Sigmoid colon (tissue), 7 donors: ENCODE data around the gene ARPC5. TPM values are rescaled to one million over a fixed set of nuclear protein-coding genes. Genes with fewer than 3 reads are reported as not detected.
A peak's percentile ranks its signal among the peaks of the same experiment; 100 is the strongest.

Experiments used
- DNase-seq: peaks from one replicate; pipeline ENCODE4 v3.0.0-alpha.2; 2019
- H3K27ac ChIP-seq, 4 donors: fragments of 200-600 bp; sonication (generic); one replicate each; pipeline ENCODE4 v1.5.1; 2016 to 2019; ENCODE audit warnings: mild to moderate bottlenecking in 1 of 4
- H3K27me3 ChIP-seq, 3 donors: fragments of 200-600 bp; sonication (generic); one replicate each; pipeline ENCODE4 v1.5.1; 2019; ENCODE audit warnings: mild to moderate bottlenecking in 1 of 3
- H3K36me3 ChIP-seq, 4 donors: fragments of 200-600 bp; sonication (generic); one replicate each; pipeline ENCODE4 v1.5.1; 2016 to 2019
- H3K4me1 ChIP-seq, 4 donors: fragments of 200-600 bp; sonication (generic); one replicate each; pipeline ENCODE4 v1.5.1; 2017 to 2019
- H3K4me3 ChIP-seq, 4 donors: fragments of 200-600 bp; sonication (generic); one replicate each; pipeline ENCODE4 v1.5.1; 2017 to 2019; ENCODE audit warnings: mild to moderate bottlenecking in 2 of 4, moderate library complexity in 1 of 4
- H3K9me3 ChIP-seq, 4 donors: fragments of 200-600 bp in 3 of 4; sonication (generic) in 3 of 4; one replicate each; pipeline versions ENCODE4 v1.5.1 to v1.6.1; 2013 to 2019
- CTCF ChIP-seq, 4 experiments: fragments of 450-650 bp in 3 of 4; fragments of 200-600 bp in 1 of 4; IDR thresholded peaks; one replicate each; pipeline ENCODE4 v1.5.1; 2016 to 2019; ENCODE audit warnings: antibody characterized with exemption in 4 of 4, mild to moderate bottlenecking in 3 of 4, moderate library complexity in 2 of 4
- EP300 ChIP-seq, 4 donors: sonication (generic); formaldehyde crosslinking; IDR thresholded peaks; one replicate each; pipeline ENCODE4 v1.6.1; 2017; ENCODE audit warnings: antibody characterized with exemption in 4 of 4
- POLR2A ChIP-seq, 2 donors: fragments of 450-650 bp; IDR thresholded peaks; one replicate each; pipeline ENCODE4 v1.6.1; 2016; ENCODE audit warnings: antibody characterized with exemption in 2 of 2, mild to moderate bottlenecking in 2 of 2, moderate library complexity in 2 of 2
- POLR2AphosphoS5 ChIP-seq, 4 donors: sonication (generic); formaldehyde crosslinking; IDR thresholded peaks; one replicate each; pipeline ENCODE4 v1.6.1; 2017; ENCODE audit warnings: antibody characterized with exemption in 4 of 4
- WGBS, 2 donors: extraction: QIAGEN DNeasy Blood & Tissue Kit; methylation state at CpG; one replicate each; pipeline ENCODE4 v1.1.7; 2013; 5-methylcytosine and 5-hydroxymethylcytosine counted together
- intact Hi-C: fragments of 100-400 bp; cut with DNase I; formaldehyde crosslinking; loops from one replicate; pipeline ENCODE4 v1.15.1; 2023
- polyA plus RNA-seq, 3 donors: library from polyadenylated mRNA; stranded (reverse); fragments of 200-250 nt; gene quantifications; one replicate each; pipeline ENCODE4 v1.2.3, GENCODE V29; 2013
- total RNA-seq, 4 donors: library from RNA; depleted of rRNA; stranded (reverse); fragments of >200 nt; gene quantifications; one replicate each; pipeline ENCODE4 v1.1.0, GENCODE V29; 2016
- donor health status: healthy with polysubstance abuse.
- donor health status: Bipolar disorder and iron deficiency.
- donor health status: healthy.

The ARPC5 gene
- total and polyA plus RNA-seq, 7 donors = 57.3 to 278 (median 95.6) TPM

DNA sequence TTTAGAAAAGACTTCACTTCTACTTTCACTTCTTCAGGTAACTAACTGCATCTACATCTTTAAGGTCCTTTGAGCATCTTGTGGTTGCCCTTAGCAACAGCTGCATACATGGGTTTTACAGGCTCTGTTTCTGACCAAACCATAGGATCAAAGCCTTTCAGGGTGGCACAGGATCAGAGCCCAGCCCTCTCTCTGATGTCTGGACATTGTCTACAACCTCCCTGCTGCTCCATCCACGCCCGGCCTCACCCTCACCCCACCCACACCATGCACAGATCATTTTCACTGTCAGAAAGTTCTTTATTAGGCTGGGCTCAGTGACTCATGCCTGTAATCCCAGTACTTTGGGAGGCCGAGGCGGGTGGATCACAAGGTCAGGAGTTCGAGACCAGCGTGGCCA lies 50.5 kb downstream of the ARPC5 start:
- Histone ChIP-seq H3K36me3 (no peaks in the 10 kb centered on the region), H3K4me1 (peaks cover 0 to 26% (median 17%) of the 10 kb centered on the region in 4 donors), H3K4me3 (no peak overlapping the region), H3K27me3 (no peaks in the 10 kb centered on the region), H3K27ac (peak overlapping the region in 3 of 4 donors; percentile 22 to 75 (median 73)), H3K9me3 (no peaks in the 10 kb centered on the region)
- TF ChIP-seq CTCF (IDR thresholded peaks at IDR 0.05) (no peak), POLR2AphosphoS5 (IDR thresholded peaks at IDR 0.05) (peak; percentile 52 to 67 (median 58))
- intact Hi-C loops = no loop called here
- 24 to 59% methylated on average over 6 of the region's 6 CpGs for WGBS, 2 donors
- DNase-seq = peak; percentile 83

- Histone ChIP-seq H3K27me3 (no peaks in the 10 kb centered on the region), H3K4me1 (peaks cover 0 to 27% (median 17%) of the 10 kb centered on the region in 4 donors), H3K4me3 (no peak overlapping the region), H3K9me3 (no peaks in the 10 kb centered on the region), H3K36me3 (no peaks in the 10 kb centered on the region), H3K27ac (peak overlapping the region in 3 of 4 donors; percentile 22 to 75 (median 73))
- TF ChIP-seq CTCF (IDR thresholded peaks at IDR 0.05) = no peak
- no peak for TF ChIP-seq POLR2A (IDR thresholded peaks at IDR 0.05)
- TF ChIP-seq EP300 (IDR thresholded peaks at IDR 0.05) = no peak
- no peak for TF ChIP-seq POLR2AphosphoS5 (IDR thresholded peaks at IDR 0.05)
- intact Hi-C loops = no loop called here
- WGBS, 2 donors = 54 to 71% methylated on average over 5 of the region's 5 CpGs
- DNase-seq = no peak
These were observed 51.4 kb downstream of the ARPC5 start for GRCh38 chr1:183584147-183584546.

DNA sequence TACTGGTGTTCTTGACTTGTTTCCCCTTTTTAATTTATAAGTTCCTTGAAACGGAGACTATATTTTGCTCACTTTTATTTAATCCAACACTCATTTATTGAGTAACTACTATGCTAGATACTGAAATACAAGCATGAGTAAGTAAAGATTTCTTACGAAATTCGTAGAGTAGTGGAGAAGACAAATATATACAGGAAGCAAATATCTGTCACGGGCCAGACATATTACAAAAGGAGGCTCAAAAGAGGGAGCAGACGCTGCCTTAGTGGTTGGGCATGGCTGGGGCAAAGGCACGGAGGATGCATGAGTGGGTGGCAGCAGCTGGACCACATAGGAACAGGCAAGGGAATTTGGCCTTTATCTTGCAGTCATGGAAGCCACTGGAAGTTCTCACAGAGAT lies 52.1 kb downstream of the ARPC5 start:
- intact Hi-C loops = no loop called here
- Histone ChIP-seq H3K36me3 (no peaks in the 10 kb centered on the region), H3K4me3 (no peak overlapping the region), H3K27ac (peak overlapping the region in 3 of 4 donors; percentile 55 to 75 (median 73)), H3K4me1 (peaks cover 0 to 34% (median 20%) of the 10 kb centered on the region in 4 donors), H3K27me3 (no peaks in the 10 kb centered on the region), H3K9me3 (no peaks in the 10 kb centered on the region)
- DNase-seq = no peak
- WGBS, 2 donors = 78 to 89% methylated on average over 6 of the region's 6 CpGs
- TF ChIP-seq EP300 (IDR thresholded peaks at IDR 0.05) = no peak
- no peak for TF ChIP-seq POLR2A (IDR thresholded peaks at IDR 0.05)
- TF ChIP-seq POLR2AphosphoS5 (IDR thresholded peaks at IDR 0.05) = no peak
- no peak for TF ChIP-seq CTCF (IDR thresholded peaks at IDR 0.05)

DNA sequence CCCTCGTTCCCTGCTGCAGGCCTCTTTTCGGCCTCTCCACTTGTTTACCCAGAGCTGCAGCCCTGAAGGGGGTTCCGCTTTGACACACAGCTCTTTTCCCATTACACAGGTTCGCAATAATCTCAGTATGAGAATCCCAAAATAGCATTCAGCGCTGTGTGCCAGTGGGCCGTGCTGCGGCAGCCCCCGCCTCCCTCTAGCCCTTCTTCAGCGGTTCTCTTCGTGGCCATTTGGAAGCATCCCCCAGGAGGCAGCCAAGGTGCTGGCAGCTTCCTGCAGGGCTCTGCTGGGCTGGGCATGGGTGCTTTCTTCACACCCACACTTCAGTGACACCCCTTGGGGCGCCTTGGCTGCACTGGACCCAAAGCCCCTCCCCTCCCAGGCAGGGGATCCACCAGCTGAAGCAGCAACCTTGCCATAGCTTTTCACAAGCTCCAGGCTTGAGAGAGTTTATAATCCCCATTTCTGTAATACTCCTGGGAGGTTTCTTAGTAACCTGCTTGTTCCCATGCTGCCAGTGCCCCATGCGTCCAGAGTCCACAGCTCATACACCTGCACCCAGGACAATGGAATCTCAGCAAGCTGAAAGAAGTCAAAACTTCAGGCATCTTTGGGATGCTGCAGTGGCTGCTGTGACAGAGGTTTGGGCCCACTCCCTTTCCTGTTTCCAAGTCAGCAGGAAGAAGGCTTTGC lies 53.4 kb downstream of the ARPC5 start:
- TF ChIP-seq CTCF (IDR thresholded peaks at IDR 0.05) (no peak), EP300 (IDR thresholded peaks at IDR 0.05) (no peak), POLR2A (IDR thresholded peaks at IDR 0.05) (no peak), POLR2AphosphoS5 (IDR thresholded peaks at IDR 0.05) (no peak)
- no peaks in the 10 kb centered on the region for H3K27me3 ChIP-seq
- intact Hi-C loops = no loop called here
- peaks cover 0 to 35% (median 20%) of the 10 kb centered on the region in 4 donors for H3K4me1 ChIP-seq
- H3K36me3 ChIP-seq = no peaks in the 10 kb centered on the region
- H3K27ac ChIP-seq = peak overlapping the region in 3 of 4 donors; percentile 55 to 75 (median 73)
- WGBS, 2 donors = 84 to 85% methylated on average over 12 of the region's 12 CpGs
- H3K4me3 ChIP-seq = no peak overlapping the region
- no peak for DNase-seq
- no peaks in the 10 kb centered on the region for H3K9me3 ChIP-seq
